Diencephalon (tissue), 1 donor: ENCODE results near the gene LGI2. TPM values are rescaled to one million over a fixed set of nuclear protein-coding genes. Genes with fewer than 3 reads are reported as not detected.

Experiments used
- total RNA-seq: library from RNA; depleted of rRNA; stranded (reverse); fragments of >200 nt; gene quantifications from one replicate; pipeline ENCODE4 v1.2.3, GENCODE V29; 2014

Gene LGI2, protein sequence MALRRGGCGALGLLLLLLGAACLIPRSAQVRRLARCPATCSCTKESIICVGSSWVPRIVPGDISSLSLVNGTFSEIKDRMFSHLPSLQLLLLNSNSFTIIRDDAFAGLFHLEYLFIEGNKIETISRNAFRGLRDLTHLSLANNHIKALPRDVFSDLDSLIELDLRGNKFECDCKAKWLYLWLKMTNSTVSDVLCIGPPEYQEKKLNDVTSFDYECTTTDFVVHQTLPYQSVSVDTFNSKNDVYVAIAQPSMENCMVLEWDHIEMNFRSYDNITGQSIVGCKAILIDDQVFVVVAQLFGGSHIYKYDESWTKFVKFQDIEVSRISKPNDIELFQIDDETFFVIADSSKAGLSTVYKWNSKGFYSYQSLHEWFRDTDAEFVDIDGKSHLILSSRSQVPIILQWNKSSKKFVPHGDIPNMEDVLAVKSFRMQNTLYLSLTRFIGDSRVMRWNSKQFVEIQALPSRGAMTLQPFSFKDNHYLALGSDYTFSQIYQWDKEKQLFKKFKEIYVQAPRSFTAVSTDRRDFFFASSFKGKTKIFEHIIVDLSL
- total RNA-seq = 12.5 TPM

GRCh38 chr4:25030277-25031076 lies at the start of gene LGI2:
Gene LGI2, minus strand, starts transcription at chr4:25030946. Its CDS starts 253 bp downstream, at chr4:25030693.

Other genes starting within 250 kb of the LGI2 start
- 1.4 TPM for gene SOD3, start 235.4 kb downstream of the LGI2 start, total RNA-seq
- gene CCDC149, start 117.9 kb downstream of the LGI2 start, total RNA-seq = 22.1 TPM
- 14.5 TPM for gene SEPSECS, start 129.5 kb upstream of the LGI2 start, total RNA-seq
- gene PI4K2B, start 203.1 kb upstream of the LGI2 start, total RNA-seq = 7.8 TPM